SH-SY5Y (cell line): Measurements from ENCODE around the gene AMBP.

Experiments
- GATA2 ChIP-seq: IDR thresholded peaks from 2 replicates; pipeline ENCODE4 v1.6.1; 2011; ENCODE audit warnings: mild to moderate bottlenecking, low read depth, low read length
- GATA3 ChIP-seq: IDR thresholded peaks from 2 replicates; pipeline ENCODE4 v1.6.1; 2011; ENCODE audit warnings: low read depth, mild to moderate bottlenecking, low read length, moderate library complexity

DNA sequence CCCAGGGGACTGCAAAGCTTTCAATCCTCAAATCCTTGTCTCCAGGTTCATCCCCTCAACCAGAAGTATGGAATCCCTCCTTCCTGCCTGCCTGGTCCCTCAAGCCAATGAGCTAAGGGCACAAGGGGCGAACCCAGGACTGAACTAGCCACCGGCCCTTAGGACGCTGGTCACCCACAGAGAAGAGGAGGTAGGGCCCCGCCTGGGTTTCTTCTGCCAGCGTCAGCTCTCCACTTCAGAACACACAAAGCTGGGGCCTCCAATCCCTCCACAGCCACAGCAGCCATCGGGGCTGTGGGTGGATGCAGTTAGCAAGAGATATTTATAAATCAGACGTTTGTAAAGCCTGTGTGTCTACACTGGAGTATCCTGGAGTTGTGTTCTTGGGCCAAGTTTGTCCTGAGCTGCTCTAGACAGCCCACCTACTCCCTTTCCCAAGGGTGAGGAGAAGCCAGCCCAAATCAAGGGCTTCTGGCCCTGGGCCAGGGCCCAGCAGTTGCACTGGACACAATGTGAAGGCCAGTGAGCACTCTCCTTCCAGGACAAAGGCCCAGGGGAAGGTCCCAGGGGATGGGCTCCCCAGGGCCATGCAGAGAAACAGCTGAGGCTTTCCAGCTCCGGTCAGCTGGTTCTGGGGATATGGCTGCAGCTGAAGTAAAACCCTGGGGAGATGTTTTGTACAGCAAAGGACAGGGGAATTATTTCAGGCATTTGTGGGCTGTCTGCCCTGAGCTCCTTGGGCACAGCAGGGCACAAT is 18.9 kb downstream of the AMBP start:
- TF ChIP-seq GATA3 = no peak
- TF ChIP-seq GATA2 = no peak
